Spleen (tissue), 7 donors: ENCODE data around the gene UBXN11.

Source experiments
- POLR2A ChIP-seq, 3 donors: fragments of 450-650 bp; IDR thresholded peaks; one replicate each; pipeline ENCODE4 v1.5.1; 2017; ENCODE audit warnings: antibody characterized with exemption in 3 of 3, mild to moderate bottlenecking in 1 of 3
- TF ChIP-seq, protein P1 (sequence below), 11 experiments: fragments of 200-600 bp in 7 of 11; fragments of 450-650 bp in 4 of 11; sonication (generic) in 4 of 11; IDR thresholded peaks in 8 of 11; conservative IDR thresholded peaks in 3 of 11; 1 replicate in 7 of 11; 2 replicates in 4 of 11; pipeline versions ENCODE4 v1.4.0 to v1.8.0; 2016 to 2021; ENCODE audit warnings: antibody characterized with exemption in 11 of 11, inconsistent platforms in 4 of 11, mild to moderate bottlenecking in 1 of 11
- donor health status: DM: no; HTN: no; CAD: no; lungs with moderate emphysema.
- donor health status: DM: no; HTN: no; CAD: no.
- donor health status: DM: no; HTN: no; CAD: no.

- TF ChIP-seq, protein P1, sequence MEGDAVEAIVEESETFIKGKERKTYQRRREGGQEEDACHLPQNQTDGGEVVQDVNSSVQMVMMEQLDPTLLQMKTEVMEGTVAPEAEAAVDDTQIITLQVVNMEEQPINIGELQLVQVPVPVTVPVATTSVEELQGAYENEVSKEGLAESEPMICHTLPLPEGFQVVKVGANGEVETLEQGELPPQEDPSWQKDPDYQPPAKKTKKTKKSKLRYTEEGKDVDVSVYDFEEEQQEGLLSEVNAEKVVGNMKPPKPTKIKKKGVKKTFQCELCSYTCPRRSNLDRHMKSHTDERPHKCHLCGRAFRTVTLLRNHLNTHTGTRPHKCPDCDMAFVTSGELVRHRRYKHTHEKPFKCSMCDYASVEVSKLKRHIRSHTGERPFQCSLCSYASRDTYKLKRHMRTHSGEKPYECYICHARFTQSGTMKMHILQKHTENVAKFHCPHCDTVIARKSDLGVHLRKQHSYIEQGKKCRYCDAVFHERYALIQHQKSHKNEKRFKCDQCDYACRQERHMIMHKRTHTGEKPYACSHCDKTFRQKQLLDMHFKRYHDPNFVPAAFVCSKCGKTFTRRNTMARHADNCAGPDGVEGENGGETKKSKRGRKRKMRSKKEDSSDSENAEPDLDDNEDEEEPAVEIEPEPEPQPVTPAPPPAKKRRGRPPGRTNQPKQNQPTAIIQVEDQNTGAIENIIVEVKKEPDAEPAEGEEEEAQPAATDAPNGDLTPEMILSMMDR (IDR thresholded peaks at IDR 0.05 in 8 of 11, conservative IDR thresholded peaks at IDR 0.05 in 3 of 11), result no peak
- no peak for TF ChIP-seq POLR2A (IDR thresholded peaks at IDR 0.05)
Observed at GRCh38 chr1:26349188-26349876, 42.9 kb upstream of the UBXN11 start.
